Right lobe of liver (tissue), 4 donors: Measurements from ENCODE around the gene RARB.

Experiments
- CTCF ChIP-seq, 4 donors: fragments of 200-600 bp in 3 of 4; fragments of 450-650 bp in 1 of 4; IDR thresholded peaks; one replicate each; pipeline versions ENCODE4 v1.5.1 to v1.8.0; 2016 to 2022; ENCODE audit warnings: antibody characterized with exemption in 4 of 4, mild to moderate bottlenecking in 2 of 4
- POLR2A ChIP-seq: fragments of 450-650 bp; IDR thresholded peaks from one replicate; pipeline ENCODE4 v1.6.1; 2017; ENCODE audit warnings: antibody characterized with exemption, mild to moderate bottlenecking
- donor health status: DM: no; HTN: no; CAD: no.
- donor health status: DM: no; HTN: no; CAD: no.
- donor health status: DM: no; HTN: yes; CAD: no.

GRCh38 chr3:25581823-25582222 is 153.8 kb downstream of the RARB start:
- TF ChIP-seq CTCF (IDR thresholded peaks at IDR 0.05) (no peak), POLR2A (no peak)
